ENCODE measurements around the gene GTF2I. TPM values are rescaled to one million over a fixed set of nuclear protein-coding genes. Genes with fewer than 3 reads are reported as not detected.
"Not testable (repeated sequence)": the region's sequence is repeated elsewhere in the genome, so short reads cannot be mapped to it uniquely, and the experiment has no call there.

The GTF2I gene
- total and polyA plus RNA-seq, 3 experiments from 2014 or later: 71.3 to 176 (median 176) TPM

DNA sequence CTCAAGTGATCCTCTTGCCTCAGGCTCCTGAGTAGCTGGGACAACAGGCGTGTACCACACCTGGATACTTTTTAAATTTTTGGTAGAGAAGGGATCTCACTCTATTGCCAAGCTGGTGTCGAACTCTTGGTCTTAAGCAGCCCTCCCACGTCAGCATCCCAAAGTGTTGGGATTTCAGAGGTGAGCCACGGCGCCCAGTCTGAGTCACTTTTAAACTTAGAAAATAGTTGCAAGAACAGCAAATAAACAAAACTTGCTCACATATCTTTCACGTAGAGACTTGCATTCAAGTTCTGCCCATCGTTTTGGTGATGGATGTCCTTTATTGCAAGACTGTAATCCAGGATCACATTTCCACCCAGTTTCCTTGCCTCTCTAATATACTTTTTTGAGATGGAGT, 16.6 kb downstream of the GTF2I start:
- Mint-ChIP-seq H3K4me3 (peak overlapping the region in 1 of 7 donors; percentile 3), H3K4me1 (peaks cover 37 to 66% (median 48%) of the 10 kb centered on the region in 3 donors), H3K9me3 (no peaks in the 10 kb centered on the region), H3K27ac (peak overlapping the region in 3 of 8 donors; percentile 17 to 70 (median 50)), H3K27me3 (no peaks in the 10 kb centered on the region), H3K36me3 (peaks cover 0 to 31% (median 0%) of the 10 kb centered on the region in 3 donors)
- H3K9me3 ChIP-seq (ENCODE audit: low read length): no peaks in the 10 kb centered on the region
- H3K27me3 ChIP-seq (ENCODE audit: insufficient read depth, low read length, poor library complexity, severe bottlenecking): no peaks in the 10 kb centered on the region
- ChIA-PET POLR2A (interaction anchor here (0.6 kb wide), 1 partner anchor 201 kb away, joined by 3 read pairs; no protein-coding TSS in a partner anchor), CTCF (no interaction called here)
- peaks cover 7% of the 10 kb centered on the region for H3K4me1 ChIP-seq (ENCODE audit: insufficient read depth, low read length)
- no peak overlapping the region for H3K27ac ChIP-seq (ENCODE audit: low read depth, low read length)
- DNase-seq: no peak
- no peaks in the 10 kb centered on the region for H3K36me3 ChIP-seq (ENCODE audit: insufficient read depth, low read length)
- H3K4me3 ChIP-seq (ENCODE audit: low read length): no peak overlapping the region

DNA sequence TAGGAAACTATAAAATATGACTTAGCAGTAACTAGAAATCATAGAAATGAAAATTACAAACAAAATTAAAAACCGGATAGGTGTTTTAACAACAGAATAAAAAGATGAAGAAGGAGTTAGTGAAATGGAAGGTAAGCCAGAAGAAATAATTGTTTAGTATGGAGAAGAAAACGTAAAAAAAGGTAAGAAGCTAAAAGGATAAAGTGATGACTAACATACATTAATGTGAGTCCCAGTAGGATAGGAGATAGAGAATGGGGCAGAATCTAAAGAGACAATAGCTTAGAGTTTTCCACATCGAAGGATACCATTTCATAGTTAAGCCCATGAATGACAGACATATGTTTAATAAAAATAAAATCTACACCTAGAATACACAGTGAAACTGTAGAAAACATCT, 25.3 kb downstream of the GTF2I start:
- Histone ChIP-seq H3K4me1 (ENCODE audit: insufficient read depth, low read length) (no peaks in the 10 kb centered on the region), H3K4me3 (ENCODE audit: low read length) (no peak overlapping the region), H3K27me3 (ENCODE audit: insufficient read depth, low read length, poor library complexity, severe bottlenecking) (no peaks in the 10 kb centered on the region), H3K36me3 (ENCODE audit: insufficient read depth, low read length) (no peaks in the 10 kb centered on the region), H3K27ac (ENCODE audit: low read depth, low read length) (no peak overlapping the region), H3K9me3 (ENCODE audit: low read length) (no peaks in the 10 kb centered on the region)
- ChIA-PET CTCF (no interaction called here), POLR2A (no interaction called here)
- DNase-seq: no peak
- Mint-ChIP-seq H3K9me3 (no peaks in the 10 kb centered on the region), H3K36me3 (peaks cover 0 to 21% (median 12%) of the 10 kb centered on the region in 3 donors), H3K4me3 (no peak overlapping the region), H3K4me1 (peaks cover 35 to 70% (median 57%) of the 10 kb centered on the region in 3 donors), H3K27ac (peak overlapping the region in 3 of 8 donors; percentile 17 to 75 (median 19)), H3K27me3 (no peaks in the 10 kb centered on the region)

DNA sequence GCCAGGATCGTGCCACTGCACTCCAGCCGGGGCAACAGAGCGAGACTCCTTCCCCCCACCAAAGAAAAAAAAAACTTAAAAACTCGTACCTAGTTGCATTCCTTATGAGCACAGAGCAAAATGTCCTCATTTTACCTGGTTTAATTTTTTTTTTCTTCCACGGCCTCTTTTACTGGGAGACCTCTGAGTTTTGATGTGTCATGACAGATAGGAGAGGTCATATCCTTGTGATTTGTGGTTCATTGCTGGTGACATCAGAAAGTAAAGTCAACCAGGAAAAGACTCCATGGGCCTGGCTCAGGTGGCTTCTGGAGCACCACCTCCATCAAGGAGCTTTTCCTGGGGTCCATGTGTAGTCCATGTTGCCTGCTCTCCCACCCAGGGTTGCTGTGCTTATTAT, 26.3 kb downstream of the GTF2I start:
- Mint-ChIP-seq H3K36me3 (peaks cover 0 to 19% (median 12%) of the 10 kb centered on the region in 3 donors), H3K4me3 (no peak overlapping the region), H3K27ac (peak overlapping the region in 5 of 8 donors; percentile 1 to 74 (median 27)), H3K27me3 (no peaks in the 10 kb centered on the region), H3K9me3 (no peaks in the 10 kb centered on the region), H3K4me1 (peaks cover 35 to 68% (median 60%) of the 10 kb centered on the region in 3 donors)
- no peak overlapping the region for H3K4me3 ChIP-seq (ENCODE audit: low read length)
- H3K27me3 ChIP-seq (ENCODE audit: insufficient read depth, low read length, poor library complexity, severe bottlenecking): no peaks in the 10 kb centered on the region
- no peaks in the 10 kb centered on the region for H3K36me3 ChIP-seq (ENCODE audit: insufficient read depth, low read length)
- peak overlapping the region; percentile 12 for H3K27ac ChIP-seq (ENCODE audit: low read depth, low read length)
- no peaks in the 10 kb centered on the region for H3K9me3 ChIP-seq (ENCODE audit: low read length)
- CTCF ChIA-PET: no interaction called here
- no peak for DNase-seq
- POLR2A ChIA-PET: no interaction called here
- H3K4me1 ChIP-seq (ENCODE audit: insufficient read depth, low read length): no peaks in the 10 kb centered on the region

DNA sequence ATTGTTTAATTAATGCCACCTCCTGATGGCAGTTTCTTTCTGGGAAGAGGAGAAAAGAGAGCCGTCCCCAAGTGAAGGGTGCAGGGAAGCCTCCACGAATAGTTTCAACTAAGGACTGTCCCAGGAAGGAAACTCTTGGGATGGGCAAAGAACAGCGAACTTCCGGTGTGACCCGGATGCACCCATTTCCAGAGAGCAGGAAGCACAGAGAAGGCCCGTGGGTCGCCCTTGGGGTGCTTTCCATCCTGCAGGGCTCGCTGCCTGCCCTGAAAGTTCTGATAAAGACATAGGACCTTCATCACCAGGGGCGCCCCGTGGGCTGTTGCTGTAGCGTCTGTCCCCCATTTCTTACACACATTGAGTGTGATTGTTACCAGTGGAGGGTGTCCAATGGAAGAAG, 27.0 kb downstream of the GTF2I start:
- no peak for DNase-seq
- CTCF ChIA-PET: no interaction called here
- Mint-ChIP-seq H3K9me3 (no peaks in the 10 kb centered on the region), H3K4me1 (peaks cover 38 to 66% (median 62%) of the 10 kb centered on the region in 3 donors), H3K27me3 (no peaks in the 10 kb centered on the region), H3K4me3 (no peak overlapping the region), H3K36me3 (peaks cover 0 to 21% (median 12%) of the 10 kb centered on the region in 3 donors), H3K27ac (no peak overlapping the region)
- H3K4me3 ChIP-seq (ENCODE audit: low read length): no peak overlapping the region
- H3K27me3 ChIP-seq (ENCODE audit: insufficient read depth, low read length, poor library complexity, severe bottlenecking): no peaks in the 10 kb centered on the region
- H3K9me3 ChIP-seq (ENCODE audit: low read length): no peaks in the 10 kb centered on the region
- no peak overlapping the region for H3K27ac ChIP-seq (ENCODE audit: low read depth, low read length)
- no peaks in the 10 kb centered on the region for H3K36me3 ChIP-seq (ENCODE audit: insufficient read depth, low read length)
- no peaks in the 10 kb centered on the region for H3K4me1 ChIP-seq (ENCODE audit: insufficient read depth, low read length)
- POLR2A ChIA-PET: no interaction called here

DNA sequence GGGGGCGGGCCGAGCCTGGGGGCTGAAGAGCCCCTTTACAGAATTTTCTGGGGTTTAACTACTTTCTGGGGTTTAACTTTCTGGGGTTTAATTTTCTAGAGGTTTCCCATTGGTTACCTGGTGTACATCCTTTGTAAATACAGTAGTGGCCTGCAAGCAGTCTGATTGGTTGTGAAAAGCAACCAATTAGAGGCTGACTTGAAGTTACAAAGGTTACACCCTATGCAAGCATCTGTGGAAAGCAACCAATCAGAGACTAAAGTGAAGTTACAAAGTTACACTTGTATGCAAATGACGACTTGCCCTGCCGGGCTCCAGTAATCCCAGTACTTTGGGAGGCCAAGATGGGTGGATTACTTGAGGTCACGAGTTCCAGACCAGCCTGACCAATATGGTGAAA, 27.4 kb downstream of the GTF2I start:
- H3K36me3 Mint-ChIP-seq: peaks cover 0 to 24% (median 12%) of the 10 kb centered on the region in 3 donors
- no peak for DNase-seq
- Histone ChIP-seq H3K36me3 (ENCODE audit: insufficient read depth, low read length) (no peaks in the 10 kb centered on the region), H3K27me3 (ENCODE audit: insufficient read depth, low read length, poor library complexity, severe bottlenecking) (no peaks in the 10 kb centered on the region), H3K27ac (ENCODE audit: low read depth, low read length) (no peak overlapping the region), H3K9me3 (ENCODE audit: low read length) (no peaks in the 10 kb centered on the region), H3K4me1 (ENCODE audit: insufficient read depth, low read length) (no peaks in the 10 kb centered on the region), H3K4me3 (ENCODE audit: low read length) (no peak overlapping the region)
- H3K4me1 Mint-ChIP-seq: peaks cover 38 to 65% (median 62%) of the 10 kb centered on the region in 3 donors
- H3K9me3 Mint-ChIP-seq: no peaks in the 10 kb centered on the region
- no peak overlapping the region for H3K27ac Mint-ChIP-seq
- POLR2A ChIA-PET: no interaction called here
- H3K27me3 Mint-ChIP-seq: no peaks in the 10 kb centered on the region
- H3K4me3 Mint-ChIP-seq: peak overlapping the region in 1 of 7 donors; percentile 7
- CTCF ChIA-PET: no interaction called here

DNA sequence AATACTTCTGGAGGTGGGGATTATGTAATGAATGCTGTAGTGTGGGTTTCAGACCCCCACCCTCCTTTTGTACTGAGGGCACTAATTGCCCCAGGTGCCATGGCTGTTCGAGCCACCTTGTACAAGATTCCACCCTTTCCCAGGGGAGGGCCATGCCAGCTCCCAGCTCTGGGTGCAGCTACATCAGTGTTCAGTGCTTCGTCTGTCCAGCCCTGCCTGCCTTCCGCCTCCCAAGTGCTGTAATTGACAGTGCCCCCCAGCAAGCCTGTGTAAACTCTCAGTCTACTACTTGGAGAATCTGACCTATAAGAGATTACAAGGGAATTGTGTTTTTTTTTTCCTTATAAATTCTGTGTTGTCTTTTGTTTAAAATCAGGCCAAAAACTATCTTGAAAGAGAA, 33.0 kb downstream of the GTF2I start:
- Histone ChIP-seq H3K27me3 (ENCODE audit: insufficient read depth, low read length, poor library complexity, severe bottlenecking) (no peaks in the 10 kb centered on the region), H3K4me1 (ENCODE audit: insufficient read depth, low read length) (no peaks in the 10 kb centered on the region), H3K4me3 (ENCODE audit: low read length) (no peak overlapping the region), H3K36me3 (ENCODE audit: insufficient read depth, low read length) (peaks cover 21% of the 10 kb centered on the region), H3K27ac (ENCODE audit: low read depth, low read length) (no peak overlapping the region), H3K9me3 (ENCODE audit: low read length) (no peaks in the 10 kb centered on the region)
- Mint-ChIP-seq H3K27me3 (no peaks in the 10 kb centered on the region), H3K4me1 (peaks cover 16 to 18% (median 17%) of the 10 kb centered on the region in 3 donors), H3K36me3 (peaks cover 10 to 66% (median 12%) of the 10 kb centered on the region in 3 donors), H3K9me3 (peaks cover 0 to 1% (median 0%) of the 10 kb centered on the region in 5 donors), H3K27ac (peak overlapping the region in 1 of 8 donors; percentile 60), H3K4me3 (no peak overlapping the region)
- ChIA-PET POLR2A (no interaction called here), CTCF (no interaction called here)
- no peak for DNase-seq

DNA sequence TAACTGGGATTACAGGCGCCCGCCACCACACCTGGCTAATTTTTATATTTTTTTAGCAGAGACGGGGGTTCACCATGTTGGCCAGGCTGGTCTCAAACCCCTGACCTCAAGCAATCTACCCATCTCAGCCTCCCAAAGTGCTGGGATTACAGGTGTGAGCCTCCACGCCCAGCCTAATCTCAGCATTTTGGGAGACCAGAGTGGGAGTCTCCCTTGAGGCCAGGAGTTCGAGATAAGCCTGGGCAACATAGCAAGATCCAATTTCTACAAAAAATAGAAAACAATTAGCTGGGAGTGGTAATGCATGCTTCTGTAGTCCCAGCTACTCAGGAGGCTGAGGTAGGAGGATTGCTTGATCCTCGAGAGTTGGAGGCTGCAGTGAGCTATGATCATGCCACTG, 46.9 kb downstream of the GTF2I start:
- DNase-seq; H3K4me3 ChIP-seq (ENCODE audit: low read length); H3K27ac Mint-ChIP-seq; H3K9me3 Mint-ChIP-seq; H3K4me1 Mint-ChIP-seq; H3K27ac ChIP-seq (ENCODE audit: low read depth, low read length); H3K27me3 Mint-ChIP-seq; POLR2A ChIA-PET; H3K27me3 ChIP-seq (ENCODE audit: insufficient read depth, low read length, poor library complexity, severe bottlenecking); H3K4me3 Mint-ChIP-seq; H3K4me1 ChIP-seq (ENCODE audit: insufficient read depth, low read length); CTCF ChIA-PET; H3K9me3 ChIP-seq (ENCODE audit: low read length): not testable (repeated sequence)
- H3K36me3 ChIP-seq (ENCODE audit: insufficient read depth, low read length): peaks cover 40% of the 10 kb centered on the region
- peaks cover 5 to 80% (median 18%) of the 10 kb centered on the region in 3 donors for H3K36me3 Mint-ChIP-seq

DNA sequence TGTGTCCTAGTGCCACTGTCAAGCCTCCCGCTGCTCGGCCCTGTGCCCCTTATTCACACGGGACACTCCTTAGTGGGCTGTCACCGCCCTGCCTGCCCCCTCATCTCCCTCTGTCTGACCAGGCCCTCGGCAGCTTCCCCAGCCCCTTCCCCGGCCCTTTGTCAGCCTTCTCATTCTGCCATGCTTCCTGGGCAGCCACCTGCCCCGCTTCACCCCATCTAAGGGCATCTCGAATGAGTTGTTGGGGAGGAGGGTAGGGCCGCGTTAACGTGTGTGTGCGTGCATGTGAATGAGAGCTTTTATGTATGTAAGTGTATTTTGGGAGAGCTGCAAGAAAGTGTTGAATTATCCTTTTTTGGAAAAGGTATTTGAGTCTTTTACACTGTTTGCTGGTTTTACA, 49.7 kb downstream of the GTF2I start:
- Histone ChIP-seq H3K27ac (ENCODE audit: low read depth, low read length) (no peak overlapping the region), H3K9me3 (ENCODE audit: low read length) (no peaks in the 10 kb centered on the region), H3K36me3 (ENCODE audit: insufficient read depth, low read length) (peaks cover 30% of the 10 kb centered on the region), H3K4me1 (ENCODE audit: insufficient read depth, low read length) (no peaks in the 10 kb centered on the region), H3K4me3 (ENCODE audit: low read length) (no peak overlapping the region), H3K27me3 (ENCODE audit: insufficient read depth, low read length, poor library complexity, severe bottlenecking) (no peaks in the 10 kb centered on the region)
- H3K4me1 Mint-ChIP-seq: no peaks in the 10 kb centered on the region
- no peak overlapping the region for H3K4me3 Mint-ChIP-seq
- peaks cover 11 to 82% (median 24%) of the 10 kb centered on the region in 3 donors for H3K36me3 Mint-ChIP-seq
- ChIA-PET POLR2A (no interaction called here), CTCF (no interaction called here)
- no peaks in the 10 kb centered on the region for H3K27me3 Mint-ChIP-seq
- no peak for DNase-seq
- no peak overlapping the region for H3K27ac Mint-ChIP-seq
- peaks cover 0 to under 1% (median 0%) of the 10 kb centered on the region in 5 donors for H3K9me3 Mint-ChIP-seq

Data from CD8-positive, alpha-beta memory T cell (primary cell).